Retinal pigment epithelial cell (primary cell): ENCODE data around the gene CD1B.

Experiments used
- DNase-seq: peaks from one replicate; pipeline ENCODE4 v3.0.0-alpha.2; 2010; ENCODE audit warnings: low read depth
- H3K4me3 ChIP-seq: 2 replicates; pipeline ENCODE4 v1.5.1; 2011; ENCODE audit warnings: mild to moderate bottlenecking, low read length, control low read depth, moderate library complexity
- TF ChIP-seq, protein P1 (sequence below): conservative IDR thresholded peaks from 2 replicates; pipeline ENCODE4 v1.5.1; 2011; ENCODE audit warnings: low read depth, low read length, control low read depth, inconsistent platforms

CD1B gene

DNA sequence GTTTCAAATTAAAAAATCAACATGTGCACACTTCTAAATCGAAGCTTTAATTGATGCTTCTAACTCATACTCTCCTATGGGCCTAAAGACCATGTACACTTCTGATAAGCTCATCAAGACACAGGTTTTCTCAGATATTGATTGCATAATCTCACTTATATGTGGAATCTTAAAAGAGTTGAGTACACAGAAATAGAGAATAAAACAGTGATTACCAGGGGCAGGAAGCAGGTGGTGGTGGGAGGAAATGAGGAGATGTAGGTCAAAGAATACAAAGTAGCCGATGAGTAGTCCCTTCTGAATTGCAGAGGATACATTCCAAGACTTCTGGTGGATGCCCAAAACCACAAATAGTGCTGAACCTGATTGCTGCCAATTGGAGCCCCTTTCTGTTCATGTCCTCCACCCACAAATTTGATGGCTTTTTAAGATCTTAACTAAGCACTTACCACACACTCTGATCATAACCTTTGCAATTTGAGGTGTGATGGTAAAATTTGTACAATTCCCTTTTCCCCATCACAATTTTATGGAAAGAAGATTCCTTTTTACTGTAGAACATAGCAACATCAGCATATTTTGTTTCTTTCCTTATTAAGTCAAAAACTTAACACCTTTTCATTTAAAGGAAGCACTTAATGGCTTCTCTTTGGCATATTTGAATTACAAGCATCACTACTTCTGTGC, 3.3 kb upstream of the CD1B start:
- DNase-seq = no peak
- H3K4me3 ChIP-seq = no peak overlapping the region
- TF ChIP-seq, protein P1, sequence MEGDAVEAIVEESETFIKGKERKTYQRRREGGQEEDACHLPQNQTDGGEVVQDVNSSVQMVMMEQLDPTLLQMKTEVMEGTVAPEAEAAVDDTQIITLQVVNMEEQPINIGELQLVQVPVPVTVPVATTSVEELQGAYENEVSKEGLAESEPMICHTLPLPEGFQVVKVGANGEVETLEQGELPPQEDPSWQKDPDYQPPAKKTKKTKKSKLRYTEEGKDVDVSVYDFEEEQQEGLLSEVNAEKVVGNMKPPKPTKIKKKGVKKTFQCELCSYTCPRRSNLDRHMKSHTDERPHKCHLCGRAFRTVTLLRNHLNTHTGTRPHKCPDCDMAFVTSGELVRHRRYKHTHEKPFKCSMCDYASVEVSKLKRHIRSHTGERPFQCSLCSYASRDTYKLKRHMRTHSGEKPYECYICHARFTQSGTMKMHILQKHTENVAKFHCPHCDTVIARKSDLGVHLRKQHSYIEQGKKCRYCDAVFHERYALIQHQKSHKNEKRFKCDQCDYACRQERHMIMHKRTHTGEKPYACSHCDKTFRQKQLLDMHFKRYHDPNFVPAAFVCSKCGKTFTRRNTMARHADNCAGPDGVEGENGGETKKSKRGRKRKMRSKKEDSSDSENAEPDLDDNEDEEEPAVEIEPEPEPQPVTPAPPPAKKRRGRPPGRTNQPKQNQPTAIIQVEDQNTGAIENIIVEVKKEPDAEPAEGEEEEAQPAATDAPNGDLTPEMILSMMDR = no peak

DNA sequence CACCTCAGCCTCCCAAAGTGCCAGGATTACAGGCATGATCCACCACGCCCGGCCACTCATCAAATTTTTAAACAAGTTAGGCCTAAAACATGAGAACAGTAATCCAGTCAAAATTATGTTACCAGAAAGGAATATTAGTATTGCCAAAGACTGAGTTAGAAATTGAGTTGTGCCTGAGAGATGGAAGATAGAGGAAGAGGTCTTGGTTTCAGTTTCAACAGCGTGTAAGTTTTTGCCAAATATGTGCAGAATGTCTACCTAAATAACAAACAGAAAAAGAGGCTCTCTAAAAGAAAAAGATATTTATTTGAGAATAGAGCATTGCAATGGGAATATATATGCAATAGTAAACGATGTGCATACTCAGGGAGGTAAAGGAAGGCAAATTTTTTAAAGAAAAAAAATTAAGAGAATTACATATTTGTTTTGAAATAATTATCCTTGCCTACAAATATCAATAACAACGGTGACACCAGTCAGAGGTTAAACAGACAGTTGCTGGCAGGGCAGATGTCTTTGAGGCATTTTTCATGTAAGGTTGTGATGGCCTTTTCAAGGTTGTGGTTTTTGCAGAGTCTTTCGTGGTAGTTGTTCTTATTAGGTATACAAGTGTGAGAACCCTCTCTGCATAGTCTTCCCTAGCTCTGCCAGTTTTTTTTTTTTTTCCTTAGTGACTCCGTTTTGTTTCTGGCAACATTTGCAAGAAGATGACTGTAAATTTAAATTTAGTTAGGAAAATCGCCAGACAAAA, 2.2 kb upstream of the CD1B start:
- DNase-seq = no peak
- TF ChIP-seq, protein P1 = no peak
- H3K4me3 ChIP-seq = no peak overlapping the region

DNA sequence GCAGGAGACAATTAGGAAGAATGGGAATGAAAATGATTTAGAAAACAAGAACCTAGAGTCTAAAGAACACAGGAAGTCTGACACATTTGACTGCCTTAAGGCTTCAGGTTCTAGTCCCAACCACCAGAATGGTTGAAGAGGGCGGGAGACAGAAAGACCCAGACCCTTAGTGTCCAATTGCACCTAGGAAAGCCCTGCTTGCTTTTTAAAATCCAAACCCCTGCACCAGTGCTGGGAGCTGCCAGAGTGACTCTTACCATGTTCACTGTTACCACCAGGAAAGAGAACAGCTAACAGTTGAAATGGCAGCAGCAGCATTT, 265 bp downstream of the CD1B start:
- no peak overlapping the region for H3K4me3 ChIP-seq
- DNase-seq = no peak
- TF ChIP-seq, protein P1 = no peak

DNA sequence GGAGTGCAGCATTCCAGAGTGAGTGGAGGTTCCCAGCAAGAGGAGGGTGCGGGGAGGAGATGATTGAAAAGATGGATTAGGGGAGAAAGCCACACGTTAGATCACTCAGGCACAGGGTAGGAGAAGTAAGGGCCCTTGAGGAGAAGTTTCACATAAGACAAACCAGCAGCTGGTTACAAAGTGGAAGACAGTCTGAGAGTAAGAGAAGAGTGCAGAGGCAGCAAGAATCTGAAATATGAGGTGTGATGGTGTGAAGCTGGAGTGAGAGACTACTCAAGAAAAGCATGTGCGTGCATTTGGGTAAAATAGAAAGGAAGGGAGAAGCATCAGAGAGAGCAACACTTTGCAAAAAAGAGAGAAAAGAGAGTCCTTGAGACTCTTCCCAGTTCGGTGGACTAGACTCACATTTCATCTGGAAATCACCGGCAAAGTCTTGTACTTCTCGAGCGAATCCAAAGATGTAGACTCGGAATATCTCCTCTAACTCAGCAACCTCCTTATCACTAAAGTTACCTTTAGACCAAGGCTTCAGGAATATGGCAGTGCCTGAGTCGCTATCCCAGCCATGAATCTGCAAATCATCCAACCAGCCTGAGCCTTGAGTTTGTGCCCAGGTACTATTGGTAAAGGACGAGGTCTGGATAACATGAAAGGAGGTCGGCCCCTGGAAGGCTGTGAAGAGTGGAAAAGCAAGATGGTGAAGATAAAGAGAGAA, 783 bp downstream of the CD1B start:
- no peak for DNase-seq
- no peak overlapping the region for H3K4me3 ChIP-seq
- TF ChIP-seq, protein P1 = no peak

DNA sequence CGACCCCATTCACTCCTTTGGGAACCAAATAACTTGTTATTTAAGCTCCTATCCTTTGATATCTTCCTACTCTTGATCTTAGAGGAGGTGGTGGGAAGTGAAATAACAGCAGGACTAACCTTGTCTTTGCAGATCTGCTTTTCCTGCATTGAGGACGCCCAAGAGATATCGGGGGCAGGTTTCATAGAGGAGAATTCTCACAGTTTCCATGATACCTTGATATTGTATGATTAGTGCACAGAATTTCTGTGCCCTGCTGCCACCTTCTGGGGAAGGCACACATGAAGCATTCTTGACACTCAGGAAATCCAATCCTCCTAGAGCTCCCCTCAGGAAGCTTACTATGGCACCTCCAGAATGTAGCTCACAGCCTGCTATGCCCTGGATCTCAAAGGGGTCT, 1.6 kb downstream of the CD1B start:
- no peak overlapping the region for H3K4me3 ChIP-seq
- TF ChIP-seq, protein P1 = no peak
- DNase-seq = no peak

DNA sequence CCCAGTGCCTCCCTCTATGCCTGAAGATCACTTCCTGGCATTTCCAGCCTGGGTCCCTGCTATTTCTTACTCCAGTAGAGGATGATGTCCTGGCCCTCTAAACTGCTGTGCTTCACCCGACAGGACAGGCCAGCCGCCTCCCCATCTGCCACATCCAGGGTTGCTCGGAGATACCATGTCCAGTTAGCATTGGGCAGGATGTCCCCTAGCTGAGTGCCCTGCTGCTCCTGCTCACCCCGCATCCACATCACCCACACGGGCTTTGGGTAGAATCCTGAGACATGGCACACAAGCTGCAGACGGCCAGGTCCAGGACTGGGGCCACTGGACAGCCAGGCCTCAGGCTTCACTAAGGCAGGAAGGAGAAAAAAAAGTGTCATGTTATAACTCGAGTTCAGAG, 2.0 kb downstream of the CD1B start:
- TF ChIP-seq, protein P1 = no peak
- H3K4me3 ChIP-seq = no peak overlapping the region
- no peak for DNase-seq

DNA sequence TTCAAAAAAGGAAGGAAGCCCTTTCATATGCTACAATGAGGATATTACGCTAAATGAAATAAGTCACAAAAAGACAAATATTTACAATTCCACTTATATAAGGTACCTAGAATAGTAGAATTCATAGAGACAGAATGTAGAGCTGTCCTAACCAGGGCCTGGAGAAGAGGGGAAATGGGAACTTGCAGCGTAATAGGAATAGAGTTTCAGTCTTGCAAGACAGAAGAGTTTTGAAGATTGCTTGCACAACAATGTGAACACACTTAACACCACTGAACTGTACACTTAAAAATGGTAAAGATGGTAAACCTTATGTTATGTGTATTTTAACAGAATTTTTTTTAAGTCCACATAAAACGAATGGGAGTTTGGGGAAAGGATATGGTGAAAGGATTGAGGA, 2.9 kb downstream of the CD1B start:
- TF ChIP-seq, protein P1 = no peak
- DNase-seq = no peak
- no peak overlapping the region for H3K4me3 ChIP-seq
